HUES64 (cell line): ENCODE results near the gene KCTD16.

Source experiments
- H3K27ac ChIP-seq: 2 replicates; pipeline ENCODE4 v1.7.0; 2013; ENCODE audit warnings: low read depth, low read length, inconsistent platforms
- H3K27me3 ChIP-seq: 2 replicates; pipeline ENCODE4 v1.6.1; 2013; ENCODE audit warnings: mild to moderate bottlenecking, low read length; ENCODE audit not compliant: insufficient read depth
- H3K36me3 ChIP-seq: 2 replicates; pipeline ENCODE4 v1.6.1; 2013; ENCODE audit warnings: mild to moderate bottlenecking, low read length; ENCODE audit not compliant: insufficient read depth
- H3K4me1 ChIP-seq: 2 replicates; pipeline ENCODE4 v1.6.1; 2013; ENCODE audit warnings: mild to moderate bottlenecking, low read length, moderate library complexity; ENCODE audit not compliant: insufficient read depth
- H3K4me3 ChIP-seq: 2 replicates; pipeline ENCODE4 v1.5.1; 2013; ENCODE audit warnings: mild to moderate bottlenecking, low read length, moderate library complexity
- H3K9ac ChIP-seq: 2 replicates; pipeline ENCODE4 v1.6.1; 2013; ENCODE audit warnings: mild to moderate bottlenecking, low read depth, low read length
- H3K9me3 ChIP-seq: 2 replicates; pipeline ENCODE4 v1.6.1; 2013; ENCODE audit warnings: low read depth, low read length; ENCODE audit not compliant: insufficient read depth
- WGBS: fragments of 150-250, 120-280 bp; methylation state at CpG from one replicate; pipeline ENCODE4 v1.1.7; 2013; ENCODE audit warnings: missing lambda C conversion rate; 5-methylcytosine and 5-hydroxymethylcytosine counted together

KCTD16 gene

GRCh38 chr5:144462577-144462976 is 291.9 kb downstream of the KCTD16 start:
- H3K9me3 ChIP-seq, result no peaks in the 10 kb centered on the region
- no peak overlapping the region for H3K9ac ChIP-seq
- no peaks in the 10 kb centered on the region for H3K27me3 ChIP-seq

GRCh38 chr5:144463481-144464223 is 293.0 kb downstream of the KCTD16 start:
- Histone ChIP-seq H3K4me3 (no peak overlapping the region), H3K27me3 (no peaks in the 10 kb centered on the region), H3K27ac (no peak overlapping the region), H3K9me3 (no peaks in the 10 kb centered on the region), H3K4me1 (peaks cover 8% of the 10 kb centered on the region), H3K36me3 (no peaks in the 10 kb centered on the region), H3K9ac (no peak overlapping the region)
- WGBS, result 94% methylated on average over 2 of the region's 3 CpGs

More at GRCh38 chr5:144462577-144462976, 291.9 kb downstream of the KCTD16 start:
- Histone ChIP-seq H3K4me3 (no peak overlapping the region), H3K27ac (no peak overlapping the region), H3K36me3 (no peaks in the 10 kb centered on the region), H3K4me1 (peaks cover 4% of the 10 kb centered on the region; the same call in 1 of the 2 replicates)
- WGBS, result 96% methylated on average over 2 of the region's 2 CpGs

- H3K9me3 ChIP-seq, result no peaks in the 10 kb centered on the region
- H3K27ac ChIP-seq, result no peak overlapping the region
- no peaks in the 10 kb centered on the region for H3K36me3 ChIP-seq
- H3K9ac ChIP-seq, result no peak overlapping the region
- peaks cover 8% of the 10 kb centered on the region for H3K4me1 ChIP-seq
- WGBS, result 98% methylated on average over 1 of the region's 1 CpG
- H3K27me3 ChIP-seq, result no peaks in the 10 kb centered on the region
- H3K4me3 ChIP-seq, result no peak overlapping the region
Observed at GRCh38 chr5:144464306-144464705, 293.6 kb downstream of the KCTD16 start.

GRCh38 chr5:144465441-144465840 is 294.8 kb downstream of the KCTD16 start:
- no peak overlapping the region for H3K27ac ChIP-seq
- H3K9ac ChIP-seq, result no peak overlapping the region
- 89% methylated on average over 3 of the region's 4 CpGs for WGBS
- H3K9me3 ChIP-seq, result no peaks in the 10 kb centered on the region
- H3K36me3 ChIP-seq, result no peaks in the 10 kb centered on the region
- H3K27me3 ChIP-seq, result no peaks in the 10 kb centered on the region
- H3K4me3 ChIP-seq, result no peak overlapping the region
- peaks cover 8% of the 10 kb centered on the region for H3K4me1 ChIP-seq

- WGBS, result 29% methylated on average over 1 of the region's 2 CpGs
- H3K27me3 ChIP-seq, result no peaks in the 10 kb centered on the region
- no peaks in the 10 kb centered on the region for H3K9me3 ChIP-seq
- no peaks in the 10 kb centered on the region for H3K36me3 ChIP-seq
- H3K4me1 ChIP-seq, result peaks cover 4% of the 10 kb centered on the region; the same call in 1 of the 2 replicates
- no peak overlapping the region for H3K27ac ChIP-seq
- H3K9ac ChIP-seq, result no peak overlapping the region
- no peak overlapping the region for H3K4me3 ChIP-seq
Observed at GRCh38 chr5:144467792-144468191, 297.1 kb downstream of the KCTD16 start.

- no peaks in the 10 kb centered on the region for H3K27me3 ChIP-seq
- H3K9me3 ChIP-seq, result no peaks in the 10 kb centered on the region
- 88% methylated on average over 4 of the region's 4 CpGs for WGBS
- peaks cover 4% of the 10 kb centered on the region; the same call in 1 of the 2 replicates for H3K4me1 ChIP-seq
- H3K4me3 ChIP-seq, result no peak overlapping the region
- H3K9ac ChIP-seq, result no peak overlapping the region
- no peak overlapping the region for H3K27ac ChIP-seq
- H3K36me3 ChIP-seq, result no peaks in the 10 kb centered on the region
Observed at GRCh38 chr5:144468571-144468970, 297.9 kb downstream of the KCTD16 start.

GRCh38 chr5:144469106-144469505 is 298.4 kb downstream of the KCTD16 start:
- H3K4me1 ChIP-seq, result peaks cover 4% of the 10 kb centered on the region; the same call in 1 of the 2 replicates
- no peaks in the 10 kb centered on the region for H3K27me3 ChIP-seq
- no peaks in the 10 kb centered on the region for H3K36me3 ChIP-seq
- H3K27ac ChIP-seq, result no peak overlapping the region
- H3K9me3 ChIP-seq, result no peaks in the 10 kb centered on the region
- no peak overlapping the region for H3K4me3 ChIP-seq
- WGBS, result 95% methylated on average over 1 of the region's 4 CpGs
- H3K9ac ChIP-seq, result no peak overlapping the region

- 92% methylated on average over 2 of the region's 2 CpGs for WGBS
- no peak overlapping the region for H3K9ac ChIP-seq
- H3K27ac ChIP-seq, result no peak overlapping the region
- H3K36me3 ChIP-seq, result no peaks in the 10 kb centered on the region
- no peak overlapping the region for H3K4me3 ChIP-seq
- no peaks in the 10 kb centered on the region for H3K27me3 ChIP-seq
- H3K9me3 ChIP-seq, result no peaks in the 10 kb centered on the region
- peaks cover 4% of the 10 kb centered on the region; the same call in 1 of the 2 replicates for H3K4me1 ChIP-seq
Observed at GRCh38 chr5:144472221-144472620, 301.5 kb downstream of the KCTD16 start.

GRCh38 chr5:144473650-144474049 is 303.0 kb downstream of the KCTD16 start:
- Histone ChIP-seq H3K27ac (no peak overlapping the region), H3K4me1 (no peaks in the 10 kb centered on the region), H3K36me3 (no peaks in the 10 kb centered on the region), H3K9ac (no peak overlapping the region), H3K4me3 (no peak overlapping the region), H3K9me3 (no peaks in the 10 kb centered on the region), H3K27me3 (no peaks in the 10 kb centered on the region)
- WGBS, result 96% methylated on average over 13 of the region's 13 CpGs

GRCh38 chr5:144478565-144478964 is 307.9 kb downstream of the KCTD16 start:
- Histone ChIP-seq H3K4me1 (peaks cover 7% of the 10 kb centered on the region), H3K27ac (no peak overlapping the region), H3K4me3 (no peak overlapping the region), H3K27me3 (no peaks in the 10 kb centered on the region), H3K9me3 (no peaks in the 10 kb centered on the region), H3K9ac (no peak overlapping the region), H3K36me3 (no peaks in the 10 kb centered on the region)

GRCh38 chr5:144481861-144482260 is 311.2 kb downstream of the KCTD16 start:
- Histone ChIP-seq H3K27me3 (no peaks in the 10 kb centered on the region), H3K27ac (no peak overlapping the region), H3K4me1 (peaks cover 20% of the 10 kb centered on the region), H3K36me3 (no peaks in the 10 kb centered on the region), H3K9ac (no peak overlapping the region), H3K4me3 (no peak overlapping the region), H3K9me3 (no peaks in the 10 kb centered on the region)
